Panc1 (cell line): ENCODE results near the gene NDUFS8. TPM values are rescaled to one million over a fixed set of nuclear protein-coding genes. Genes with fewer than 3 reads are reported as not detected.

Experiments used
- ATAC-seq: fragments of 200-7000 bp; cut with Tn5 transposase; 2 replicates; pipeline ENCODE4 v1.9.1; 2020; ENCODE audit warnings: mild to moderate bottlenecking, moderate library complexity
- BruUV-seq: library from RNA; stranded (reverse); fragments of 400-500 nt; replicated peaks from 2 replicates; lab custom pipeline; 2021; lab: Mats Ljungman, UMichigan
- CTCF ChIA-PET: fragments of 300-600 bp; sonication (Branson Sonifier 250); formaldehyde crosslinking; loops from one replicate; lab custom pipeline; 2022; ENCODE audit warnings: antibody characterized with exemption; lab: Charles Lee
- POLR2A ChIA-PET: fragments of 300-600 bp; sonication (Branson Sonifier 250); formaldehyde crosslinking; loops from one replicate; lab custom pipeline; 2022; ENCODE audit warnings: antibody characterized with exemption; lab: Charles Lee
- DNase-seq: peaks from one replicate; pipeline ENCODE4 v3.0.0-alpha.2; 2010; ENCODE audit warnings: low read depth, low spot score
- H3K27ac ChIP-seq: 2 replicates; pipeline ENCODE4 v1.5.1; 2011; ENCODE audit warnings: mild to moderate bottlenecking, low read length, inconsistent platforms
- H3K27me3 ChIP-seq: fragments of 200-500 bp; sonication (Bioruptor generic); 2 replicates; pipeline ENCODE4 v1.6.0; 2014; ENCODE audit warnings: low read length, inconsistent platforms; ENCODE audit not compliant: control insufficient read depth, insufficient read depth
- H3K36me3 ChIP-seq: fragments of 200-500 bp; sonication (Bioruptor generic); 2 replicates; pipeline ENCODE4 v1.5.1; 2014; ENCODE audit warnings: inconsistent platforms, mild to moderate bottlenecking, low read length, moderate library complexity; ENCODE audit not compliant: control insufficient read depth, insufficient read depth
- H3K4me1 ChIP-seq: 2 replicates; pipeline ENCODE4 v1.5.1; 2011; ENCODE audit warnings: inconsistent platforms, mild to moderate bottlenecking, low read length, moderate library complexity; ENCODE audit not compliant: control insufficient read depth, insufficient read depth
- H3K4me3 ChIP-seq, 2 experiments: 2 replicates each; pipeline ENCODE4 v1.5.1; 2011 to 2012; ENCODE audit warnings: low read depth in 2 of 2, low read length in 2 of 2, mild to moderate bottlenecking in 2 of 2, inconsistent platforms in 1 of 2, moderate library complexity in 1 of 2
- H3K9me3 ChIP-seq: fragments of 200-500 bp; sonication (Bioruptor generic); 2 replicates; pipeline ENCODE4 v1.5.1; 2014; ENCODE audit warnings: low read depth, mild to moderate bottlenecking, inconsistent platforms, low read length, moderate library complexity; ENCODE audit not compliant: control insufficient read depth, insufficient read depth
- POLR2AphosphoS5 ChIP-seq: IDR thresholded peaks from 2 replicates; pipeline ENCODE4 v1.6.1; 2012; ENCODE audit warnings: mild to moderate bottlenecking, low read depth, low read length, moderate library complexity
- SIN3A ChIP-seq: IDR thresholded peaks from 2 replicates; pipeline ENCODE4 v1.6.1; 2012; ENCODE audit warnings: low read depth, mild to moderate bottlenecking, low read length, moderate library complexity, borderline replicate concordance; ENCODE audit not compliant: insufficient read depth
- TCF7L2 ChIP-seq: IDR thresholded peaks from 2 replicates; pipeline ENCODE4 v1.6.1; 2011; ENCODE audit warnings: mild to moderate bottlenecking, low read depth, low read length, inconsistent platforms
- in situ Hi-C: cut with HindIII; loops from 2 replicates; pipeline ENCODE4 v1.10.0; 2016; ENCODE audit warnings: low sequenced_read_pairs, low pct_unique_long_range_greater_than_20kb
- intact Hi-C: fragments of 100-400 bp; cut with micrococcal nuclease; formaldehyde crosslinking; loops from one replicate; pipeline ENCODE4 v1.10.0; 2022; ENCODE audit not compliant: unreplicated experiment
- total RNA-seq: library from RNA; stranded (reverse); gene quantifications from one replicate; pipeline ENCODE4 v1.2.1, GENCODE V29; 2021; ENCODE audit not compliant: unreplicated experiment
- TF ChIP-seq, protein P1 (sequence below): fragments of 450-650 bp; IDR thresholded peaks from 2 replicates; pipeline ENCODE4 v1.5.1; 2017; ENCODE audit warnings: mild to moderate bottlenecking
- TF ChIP-seq, protein P2 (sequence below), 2 experiments: IDR thresholded peaks; 2 replicates each; pipeline ENCODE4 v1.6.1; 2011 to 2012; ENCODE audit warnings: low read depth in 2 of 2, control low read depth in 1 of 2, low read length in 1 of 2, mild to moderate bottlenecking in 1 of 2, moderate library complexity in 1 of 2; ENCODE audit not compliant: insufficient read depth in 1 of 2

Gene NDUFS8
- total RNA-seq, 1 experiment from 2014 or later, result 289 TPM

DNA sequence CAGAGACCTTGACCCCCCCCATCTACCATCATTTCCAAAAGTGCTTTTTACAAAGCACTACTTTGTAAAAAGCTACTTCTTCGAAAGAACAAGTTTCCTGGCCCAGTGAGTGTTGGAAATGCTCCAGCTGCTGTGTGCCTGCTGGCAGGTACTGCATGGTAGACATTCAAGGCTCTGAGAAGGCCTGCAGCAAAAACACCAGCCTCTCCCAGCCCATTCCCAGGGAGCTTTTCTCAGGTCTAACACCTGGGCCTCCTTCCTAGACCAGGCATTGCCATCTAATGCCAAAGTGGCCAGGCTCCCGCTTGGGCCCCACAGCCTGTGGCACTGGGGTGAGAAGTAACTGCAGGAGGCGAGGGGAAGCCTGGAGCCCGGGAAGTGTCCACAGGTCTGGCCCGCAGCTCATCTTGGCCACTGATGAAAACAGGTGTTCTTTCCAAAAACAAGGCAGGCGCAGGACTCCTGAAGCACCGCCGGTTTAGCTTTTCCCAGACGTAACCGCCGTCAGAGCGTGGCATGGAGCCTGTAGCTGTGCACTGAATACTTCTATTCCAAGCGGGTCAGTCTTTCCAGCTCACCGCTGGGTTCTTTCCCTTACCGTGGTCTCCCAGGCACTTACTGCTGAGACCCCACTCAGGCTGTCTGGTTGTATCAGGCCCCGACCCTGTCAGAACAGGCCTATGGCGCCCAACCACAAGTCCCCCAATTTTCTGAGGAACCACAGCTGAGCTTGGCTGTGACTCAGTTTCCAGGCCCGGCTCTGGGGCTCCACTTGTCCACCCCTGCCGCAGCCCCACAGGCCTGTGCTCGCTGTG, 7.1 kb downstream of the NDUFS8 start:
- ATAC-seq, result no peak
- no peak overlapping the region for H3K4me3 ChIP-seq
- no peaks in the 10 kb centered on the region for H3K9me3 ChIP-seq
- peaks cover 33% of the 10 kb centered on the region for H3K4me1 ChIP-seq
- no peaks in the 10 kb centered on the region for H3K27me3 ChIP-seq
- ChIA-PET CTCF (interaction anchor here (1.0 kb wide), 1 partner anchor 17 kb away, joined by 3 read pairs; no protein-coding TSS in a partner anchor), POLR2A (interaction anchor here (1.0 kb wide), 1 partner anchor 9 kb away, joined by 6 read pairs; no protein-coding TSS in a partner anchor)
- no peak for DNase-seq
- BruUV-seq, result no TSS peak
- intact Hi-C loops (no loop called here), in situ Hi-C loops (no loop called here)
- TF ChIP-seq SIN3A (no peak), TCF7L2 (no peak)
- TF ChIP-seq, protein P1, sequence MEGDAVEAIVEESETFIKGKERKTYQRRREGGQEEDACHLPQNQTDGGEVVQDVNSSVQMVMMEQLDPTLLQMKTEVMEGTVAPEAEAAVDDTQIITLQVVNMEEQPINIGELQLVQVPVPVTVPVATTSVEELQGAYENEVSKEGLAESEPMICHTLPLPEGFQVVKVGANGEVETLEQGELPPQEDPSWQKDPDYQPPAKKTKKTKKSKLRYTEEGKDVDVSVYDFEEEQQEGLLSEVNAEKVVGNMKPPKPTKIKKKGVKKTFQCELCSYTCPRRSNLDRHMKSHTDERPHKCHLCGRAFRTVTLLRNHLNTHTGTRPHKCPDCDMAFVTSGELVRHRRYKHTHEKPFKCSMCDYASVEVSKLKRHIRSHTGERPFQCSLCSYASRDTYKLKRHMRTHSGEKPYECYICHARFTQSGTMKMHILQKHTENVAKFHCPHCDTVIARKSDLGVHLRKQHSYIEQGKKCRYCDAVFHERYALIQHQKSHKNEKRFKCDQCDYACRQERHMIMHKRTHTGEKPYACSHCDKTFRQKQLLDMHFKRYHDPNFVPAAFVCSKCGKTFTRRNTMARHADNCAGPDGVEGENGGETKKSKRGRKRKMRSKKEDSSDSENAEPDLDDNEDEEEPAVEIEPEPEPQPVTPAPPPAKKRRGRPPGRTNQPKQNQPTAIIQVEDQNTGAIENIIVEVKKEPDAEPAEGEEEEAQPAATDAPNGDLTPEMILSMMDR, result no peak
- TF ChIP-seq, protein P2, sequence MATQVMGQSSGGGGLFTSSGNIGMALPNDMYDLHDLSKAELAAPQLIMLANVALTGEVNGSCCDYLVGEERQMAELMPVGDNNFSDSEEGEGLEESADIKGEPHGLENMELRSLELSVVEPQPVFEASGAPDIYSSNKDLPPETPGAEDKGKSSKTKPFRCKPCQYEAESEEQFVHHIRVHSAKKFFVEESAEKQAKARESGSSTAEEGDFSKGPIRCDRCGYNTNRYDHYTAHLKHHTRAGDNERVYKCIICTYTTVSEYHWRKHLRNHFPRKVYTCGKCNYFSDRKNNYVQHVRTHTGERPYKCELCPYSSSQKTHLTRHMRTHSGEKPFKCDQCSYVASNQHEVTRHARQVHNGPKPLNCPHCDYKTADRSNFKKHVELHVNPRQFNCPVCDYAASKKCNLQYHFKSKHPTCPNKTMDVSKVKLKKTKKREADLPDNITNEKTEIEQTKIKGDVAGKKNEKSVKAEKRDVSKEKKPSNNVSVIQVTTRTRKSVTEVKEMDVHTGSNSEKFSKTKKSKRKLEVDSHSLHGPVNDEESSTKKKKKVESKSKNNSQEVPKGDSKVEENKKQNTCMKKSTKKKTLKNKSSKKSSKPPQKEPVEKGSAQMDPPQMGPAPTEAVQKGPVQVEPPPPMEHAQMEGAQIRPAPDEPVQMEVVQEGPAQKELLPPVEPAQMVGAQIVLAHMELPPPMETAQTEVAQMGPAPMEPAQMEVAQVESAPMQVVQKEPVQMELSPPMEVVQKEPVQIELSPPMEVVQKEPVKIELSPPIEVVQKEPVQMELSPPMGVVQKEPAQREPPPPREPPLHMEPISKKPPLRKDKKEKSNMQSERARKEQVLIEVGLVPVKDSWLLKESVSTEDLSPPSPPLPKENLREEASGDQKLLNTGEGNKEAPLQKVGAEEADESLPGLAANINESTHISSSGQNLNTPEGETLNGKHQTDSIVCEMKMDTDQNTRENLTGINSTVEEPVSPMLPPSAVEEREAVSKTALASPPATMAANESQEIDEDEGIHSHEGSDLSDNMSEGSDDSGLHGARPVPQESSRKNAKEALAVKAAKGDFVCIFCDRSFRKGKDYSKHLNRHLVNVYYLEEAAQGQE (IDR thresholded peaks at IDR 0.05; ENCODE audit: insufficient read depth in 1 of 2, low read depth in 2 of 2, low read length in 1 of 2), result no peak
- H3K36me3 ChIP-seq, result peaks cover 5% of the 10 kb centered on the region; the same call in 1 of the 2 replicates
- peak overlapping the region; percentile 94 for H3K27ac ChIP-seq

DNA sequence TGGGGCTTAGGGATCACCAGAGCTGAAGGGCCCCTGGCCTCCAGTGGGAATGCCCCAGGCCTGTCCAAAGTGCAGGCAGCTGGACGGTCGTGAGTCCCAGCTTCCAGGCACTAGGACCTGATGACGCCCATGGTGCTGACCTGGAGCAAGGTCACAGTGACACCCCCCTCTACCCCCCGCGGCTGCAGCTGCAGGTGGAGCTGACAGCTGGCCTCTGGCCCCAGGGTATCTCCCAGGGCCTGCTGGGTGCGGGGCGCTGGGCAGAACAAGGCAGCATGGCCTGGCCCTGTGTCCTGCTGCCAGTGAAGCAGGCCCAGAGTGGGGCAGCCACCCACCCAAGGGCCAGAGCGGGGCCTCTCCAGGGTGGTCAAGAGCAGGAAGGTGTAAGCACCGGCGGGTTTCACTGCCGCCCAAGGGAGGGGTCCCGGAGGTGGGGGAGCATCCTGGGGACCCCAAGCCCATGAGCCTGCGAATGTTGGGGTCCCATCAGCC, 7.8 kb downstream of the NDUFS8 start:
- peak overlapping the region; percentile 72 to 92 for H3K4me3 ChIP-seq
- ATAC-seq, result peak; percentile 39

More for the DNA sequence above, 7.8 kb downstream of the NDUFS8 start:
- ChIA-PET POLR2A (interaction anchor here (0.6 kb wide), 1 partner anchor 154 kb away, joined by 3 read pairs; no protein-coding TSS in a partner anchor), CTCF (no interaction called here)
- in situ Hi-C loops (no loop called here), intact Hi-C loops (no loop called here)
- no peak for DNase-seq
- Histone ChIP-seq H3K27ac (peak overlapping the region; percentile 94), H3K9me3 (no peaks in the 10 kb centered on the region), H3K27me3 (no peaks in the 10 kb centered on the region), H3K4me1 (peaks cover 33% of the 10 kb centered on the region), H3K36me3 (peaks cover 5% of the 10 kb centered on the region; the same call in 1 of the 2 replicates)
- BruUV-seq, result no TSS peak
- TF ChIP-seq POLR2AphosphoS5 (no peak), SIN3A (no peak), TCF7L2 (no peak)
- TF ChIP-seq, protein P2 (IDR thresholded peaks at IDR 0.05; ENCODE audit: insufficient read depth in 1 of 2, low read depth in 2 of 2, low read length in 1 of 2), result no peak
- TF ChIP-seq, protein P1, result no peak
